GM19372 (cell line): ENCODE results near the gene TPH2.

Experiments used
- ATAC-seq: cut with Tn5 transposase; IDR thresholded peaks from one replicate; pipeline ENCODE4 v1.9.1; 2021; ENCODE audit warnings: mild to moderate bottlenecking, low read depth, moderate library complexity; ENCODE audit not compliant: unreplicated experiment

The TPH2 gene

GRCh38 chr12:71938728-71939385 is at the start of gene TPH2:
TSS of gene TPH2 (plus strand) at chr12:71938845. CDS start at chr12:71938987, 142 bp downstream.
- peak; percentile 54 for ATAC-seq

- no peak for ATAC-seq
Observed at GRCh38 chr12:71890475-71890874, 48.2 kb upstream of the TPH2 start.

DNA sequence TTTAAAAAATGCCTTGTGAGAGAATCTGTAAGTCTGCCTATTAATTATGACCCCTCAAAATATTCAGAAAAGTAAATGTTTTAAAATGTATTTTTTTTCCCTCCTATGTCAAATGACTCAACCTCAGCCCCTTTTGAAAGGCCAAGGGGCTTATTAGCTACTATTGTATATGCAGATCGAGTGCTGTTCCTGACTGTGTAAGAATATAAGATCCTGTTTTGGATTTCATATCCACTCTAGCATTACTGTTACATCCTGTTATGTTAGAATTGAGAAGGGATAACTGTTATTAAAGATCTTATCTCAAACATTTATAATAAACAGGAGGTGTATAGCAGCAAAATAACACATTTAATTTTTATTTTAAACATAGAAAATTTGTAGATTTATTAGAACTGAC is 46.6 kb upstream of the TPH2 start:
- ATAC-seq: no peak

DNA sequence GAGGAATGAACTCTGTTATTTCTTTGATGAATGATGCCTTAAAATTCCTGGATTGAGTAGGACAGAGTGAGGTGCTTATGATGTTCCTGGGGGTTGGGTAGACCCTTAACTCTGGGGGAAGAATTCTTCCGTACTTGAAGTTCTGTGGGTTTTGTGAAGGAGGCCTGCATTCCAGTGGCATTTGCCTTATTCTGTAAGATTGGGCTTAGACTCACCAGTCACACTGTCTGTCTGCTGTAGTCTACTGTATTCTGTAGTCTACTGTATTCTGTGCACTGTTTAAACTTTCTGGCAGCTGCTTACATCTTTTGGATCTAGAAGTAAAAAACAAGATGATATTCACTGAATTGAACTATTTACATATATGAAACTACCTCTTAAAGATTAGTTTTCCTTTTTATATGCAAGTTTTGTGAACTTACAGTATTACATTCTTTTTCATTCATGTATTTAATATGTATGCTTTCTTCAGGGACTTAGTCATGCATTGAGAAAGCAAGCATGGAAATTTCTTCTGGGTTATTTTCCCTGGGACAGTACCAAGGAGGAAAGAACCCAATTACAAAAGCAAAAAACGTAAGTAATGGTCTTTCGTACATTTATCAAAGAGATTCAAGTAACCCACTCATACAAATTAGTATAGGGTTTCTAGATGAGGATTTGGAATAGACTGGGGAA is 42.3 kb upstream of the TPH2 start:
- ATAC-seq: no peak

GRCh38 chr12:71900091-71900490 is 38.6 kb upstream of the TPH2 start:
- ATAC-seq: no peak

DNA sequence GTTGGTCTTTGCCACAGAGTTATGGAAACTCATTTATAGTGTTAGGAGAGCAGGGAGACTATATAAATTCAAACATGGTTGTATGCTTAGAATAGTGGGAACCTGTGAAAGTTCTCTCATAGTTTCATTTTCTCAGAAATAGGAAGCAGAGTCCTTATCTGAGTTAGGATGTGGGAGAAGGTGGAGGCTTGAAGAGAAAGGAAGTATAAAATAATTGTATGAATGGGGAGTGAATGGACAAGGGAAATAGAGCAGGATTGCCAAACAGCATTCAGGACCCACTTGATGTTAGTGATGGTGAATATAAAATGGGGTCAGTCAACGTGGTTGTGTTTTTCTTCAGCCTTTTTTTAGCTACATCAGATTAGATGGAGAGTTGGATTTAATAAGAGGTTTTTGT is 34.0 kb upstream of the TPH2 start:
- no peak for ATAC-seq

DNA sequence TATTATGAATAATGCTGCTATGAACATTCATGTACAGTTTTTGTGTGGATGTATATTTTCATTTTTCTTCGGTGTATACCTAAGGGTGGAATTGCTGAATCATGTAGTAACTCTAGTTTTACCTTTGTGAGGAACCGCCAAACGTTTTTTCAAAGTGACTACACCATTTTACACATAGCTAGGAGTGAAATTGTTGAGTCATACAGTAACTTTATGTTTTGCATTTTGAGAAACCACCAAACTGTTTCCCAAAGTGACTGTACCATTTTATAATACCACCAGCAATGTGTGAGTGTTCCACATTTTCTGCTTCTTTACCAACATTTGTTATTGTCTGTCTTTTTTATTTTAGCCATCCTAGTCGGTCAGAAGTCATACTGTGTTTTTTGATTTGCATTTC is 3.1 kb upstream of the TPH2 start:
- no peak for ATAC-seq

DNA sequence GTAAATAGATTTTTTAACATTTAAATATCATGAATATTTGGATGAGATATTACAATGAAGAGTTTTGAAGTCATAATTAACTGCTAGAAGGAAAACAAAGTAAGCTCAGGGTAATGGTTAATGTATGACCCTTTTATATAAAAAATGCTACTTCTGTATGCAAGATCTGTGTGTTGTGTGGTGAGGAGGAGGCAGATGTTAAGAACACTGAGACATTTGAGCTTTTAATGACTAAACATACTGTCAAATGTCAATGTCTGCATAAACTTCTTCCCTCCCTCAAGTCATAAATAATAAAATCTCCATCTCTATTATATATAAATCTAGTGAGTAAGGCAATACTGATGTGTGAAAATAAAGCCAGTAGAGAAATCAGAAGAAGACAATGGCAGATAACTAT is 1.4 kb downstream of the TPH2 start:
- ATAC-seq: no peak

DNA sequence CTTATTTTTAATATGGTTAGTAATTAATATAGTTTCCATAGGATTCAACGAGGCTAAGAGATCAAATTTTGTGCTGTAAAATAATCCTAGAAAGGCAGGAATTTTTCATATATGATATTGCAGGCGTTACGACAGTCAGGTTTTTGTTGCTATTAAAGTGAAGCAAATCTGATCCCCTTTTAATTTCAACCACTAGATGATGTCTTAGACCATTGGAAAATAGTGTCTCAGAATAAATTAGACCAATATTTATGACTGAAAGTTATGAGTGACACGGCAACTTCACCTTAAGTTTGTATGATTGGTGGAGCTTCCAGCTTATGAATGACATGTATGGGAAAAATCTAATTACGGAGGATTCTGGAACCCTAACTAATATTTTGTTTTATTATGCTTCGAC is 2.5 kb downstream of the TPH2 start:
- ATAC-seq: no peak

GRCh38 chr12:71942259-71942658 is 3.6 kb downstream of the TPH2 start:
- no peak for ATAC-seq

- no peak for ATAC-seq
Observed at GRCh38 chr12:71942703-71943102, 4.1 kb downstream of the TPH2 start.

- no peak for ATAC-seq
Observed at GRCh38 chr12:71945121-71945520, 6.5 kb downstream of the TPH2 start.

- ATAC-seq: no peak
Observed at GRCh38 chr12:71945883-71946282, 7.2 kb downstream of the TPH2 start.

DNA sequence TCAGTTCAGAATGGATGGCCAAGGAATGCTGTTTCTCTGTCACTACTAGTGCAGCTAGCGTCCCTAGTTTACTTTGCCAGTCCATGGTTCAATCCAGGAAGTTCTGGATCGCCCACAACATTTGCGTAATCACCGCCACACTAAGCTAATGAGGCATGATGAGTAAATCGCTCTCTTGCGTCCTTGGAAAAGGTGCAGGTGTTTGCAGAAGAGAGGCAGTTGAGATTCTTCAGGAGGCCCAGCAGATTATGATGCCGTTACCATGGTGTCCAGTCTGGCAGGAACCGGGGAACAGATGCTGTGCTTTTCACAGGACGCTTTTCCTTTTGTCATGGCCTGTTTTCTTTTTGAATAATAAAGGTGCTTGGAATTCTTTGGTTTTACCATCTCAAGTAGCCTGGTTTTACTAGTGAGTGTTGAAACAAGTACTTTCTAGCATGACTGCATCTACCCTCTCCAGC is 9.0 kb downstream of the TPH2 start:
- ATAC-seq: no peak

- no peak for ATAC-seq
Observed at GRCh38 chr12:71948390-71948789, 9.7 kb downstream of the TPH2 start.

GRCh38 chr12:71949646-71950045 is 11.0 kb downstream of the TPH2 start:
- ATAC-seq: no peak

DNA sequence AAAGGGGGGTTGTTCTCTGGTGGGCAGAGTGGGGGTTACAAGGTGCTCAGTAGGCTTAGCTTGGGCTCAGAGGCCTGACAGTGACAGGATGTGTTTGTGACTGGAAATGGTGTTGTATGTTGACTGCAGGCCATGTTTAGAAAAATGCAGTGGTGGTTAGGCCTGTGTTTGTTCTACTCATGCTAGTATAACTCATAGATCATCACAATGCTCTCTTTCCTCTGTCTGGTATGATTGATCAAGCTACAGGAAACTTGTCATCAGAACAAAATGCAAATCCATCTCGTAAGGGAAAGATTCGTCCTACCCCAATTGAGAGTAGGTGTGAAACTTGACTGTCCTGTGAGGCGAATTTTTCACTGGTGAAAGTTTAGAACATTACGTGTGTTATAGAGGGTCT is 11.8 kb downstream of the TPH2 start:
- no peak for ATAC-seq

DNA sequence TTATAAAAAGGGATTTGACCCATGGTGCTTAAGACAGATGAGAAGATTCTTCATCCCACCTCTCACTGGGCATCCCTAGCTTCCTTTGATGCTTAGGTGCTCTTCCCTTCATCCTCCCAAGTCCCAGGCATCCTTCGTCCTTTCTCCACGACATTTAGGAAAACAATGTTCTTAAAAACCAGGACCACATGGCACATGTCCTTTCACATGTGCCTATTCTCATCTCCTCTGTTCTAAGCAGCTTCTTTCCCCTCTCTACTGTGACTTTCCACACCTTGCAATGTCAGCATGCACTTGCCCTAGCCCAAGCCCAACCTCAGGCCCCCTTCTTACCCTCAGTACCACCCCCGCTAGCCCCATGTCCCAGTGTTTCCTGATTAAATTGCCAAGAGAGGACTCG is 12.2 kb downstream of the TPH2 start:
- no peak for ATAC-seq

DNA sequence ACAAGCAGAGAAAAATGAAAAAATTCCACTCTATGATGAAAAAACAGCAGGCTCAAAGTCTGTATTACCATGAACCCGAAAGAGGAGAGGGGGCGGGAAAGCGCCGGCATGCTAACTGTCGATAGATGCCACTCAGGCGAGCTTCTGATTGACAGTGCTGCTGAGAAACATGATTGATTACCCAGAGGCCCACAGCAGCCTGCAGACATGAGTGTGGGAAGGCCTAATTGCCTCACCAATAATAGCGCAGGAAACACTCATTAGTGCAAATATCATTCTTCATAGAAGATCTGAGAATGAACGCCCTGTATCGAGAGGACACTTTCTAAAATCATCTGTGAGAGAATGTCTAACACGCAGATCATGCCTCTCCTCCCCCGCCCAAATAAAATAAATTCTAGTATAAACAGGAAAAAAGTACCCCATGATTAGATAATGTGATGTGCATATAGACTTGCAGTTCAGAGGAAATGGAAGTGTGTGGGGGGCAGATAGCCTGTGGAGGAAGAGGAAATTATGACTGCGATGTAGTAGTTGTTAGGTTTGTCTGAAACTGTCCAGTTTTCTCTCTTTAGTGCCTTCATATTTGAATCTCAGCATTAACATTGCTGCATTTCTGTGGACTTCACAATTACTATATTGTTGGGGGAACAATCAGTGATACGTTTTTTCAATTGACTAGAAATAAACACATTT is 15.6 kb downstream of the TPH2 start:
- no peak for ATAC-seq

DNA sequence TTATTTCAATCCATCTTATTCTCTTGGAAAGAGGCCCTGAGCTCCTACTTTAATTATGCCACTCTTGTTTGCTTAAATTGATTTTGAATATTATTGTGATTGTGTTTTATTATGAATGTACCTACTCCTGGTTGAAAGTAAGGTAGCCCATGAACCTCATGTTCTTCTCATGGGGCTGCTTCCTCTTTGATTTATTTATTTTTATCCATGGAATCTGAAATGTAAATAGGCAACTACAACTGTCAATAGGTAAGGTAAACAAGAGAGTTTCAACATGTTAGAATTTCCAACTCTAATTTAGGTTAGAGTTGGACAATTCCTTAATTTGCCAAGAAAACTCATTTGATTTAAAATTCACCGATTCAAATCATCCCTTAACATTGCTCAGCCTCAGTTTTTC is 16.2 kb downstream of the TPH2 start:
- no peak for ATAC-seq

GRCh38 chr12:71955970-71956369 is 17.3 kb downstream of the TPH2 start:
- ATAC-seq: no peak

GRCh38 chr12:71958056-71958455 is 19.4 kb downstream of the TPH2 start:
- ATAC-seq: no peak
